ENCODE results near the gene MITF.

GRCh38 chr3:69784954-69785514 is 45.8 kb downstream of the MITF start:
- TF ChIP-seq YY1 (IDR thresholded peaks at IDR 0.05; ENCODE audit: extremely low read depth, insufficient replicate concordance, low read depth, low read length) (no peak), POLR2A (IDR thresholded peaks at IDR 0.05; ENCODE audit: borderline replicate concordance, extremely low read depth, insufficient read depth, insufficient read length) (no peak), TCF7L2 (IDR thresholded peaks at IDR 0.05; ENCODE audit: borderline replicate concordance, extremely low read depth, insufficient read depth, insufficient read length) (no peak), EZH2phosphoT487 (IDR thresholded peaks at IDR 0.05; ENCODE audit: borderline replicate concordance) (no peak)
- TF ChIP-seq, protein P1, sequence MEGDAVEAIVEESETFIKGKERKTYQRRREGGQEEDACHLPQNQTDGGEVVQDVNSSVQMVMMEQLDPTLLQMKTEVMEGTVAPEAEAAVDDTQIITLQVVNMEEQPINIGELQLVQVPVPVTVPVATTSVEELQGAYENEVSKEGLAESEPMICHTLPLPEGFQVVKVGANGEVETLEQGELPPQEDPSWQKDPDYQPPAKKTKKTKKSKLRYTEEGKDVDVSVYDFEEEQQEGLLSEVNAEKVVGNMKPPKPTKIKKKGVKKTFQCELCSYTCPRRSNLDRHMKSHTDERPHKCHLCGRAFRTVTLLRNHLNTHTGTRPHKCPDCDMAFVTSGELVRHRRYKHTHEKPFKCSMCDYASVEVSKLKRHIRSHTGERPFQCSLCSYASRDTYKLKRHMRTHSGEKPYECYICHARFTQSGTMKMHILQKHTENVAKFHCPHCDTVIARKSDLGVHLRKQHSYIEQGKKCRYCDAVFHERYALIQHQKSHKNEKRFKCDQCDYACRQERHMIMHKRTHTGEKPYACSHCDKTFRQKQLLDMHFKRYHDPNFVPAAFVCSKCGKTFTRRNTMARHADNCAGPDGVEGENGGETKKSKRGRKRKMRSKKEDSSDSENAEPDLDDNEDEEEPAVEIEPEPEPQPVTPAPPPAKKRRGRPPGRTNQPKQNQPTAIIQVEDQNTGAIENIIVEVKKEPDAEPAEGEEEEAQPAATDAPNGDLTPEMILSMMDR (IDR thresholded peaks at IDR 0.05 in 2 of 3, conservative IDR thresholded peaks at IDR 0.05 in 1 of 3; ENCODE audit: borderline replicate concordance in 1 of 3, insufficient read depth in 1 of 3, low read depth in 2 of 3, low read length in 2 of 3) = no peak
- TF ChIP-seq, protein P2, sequence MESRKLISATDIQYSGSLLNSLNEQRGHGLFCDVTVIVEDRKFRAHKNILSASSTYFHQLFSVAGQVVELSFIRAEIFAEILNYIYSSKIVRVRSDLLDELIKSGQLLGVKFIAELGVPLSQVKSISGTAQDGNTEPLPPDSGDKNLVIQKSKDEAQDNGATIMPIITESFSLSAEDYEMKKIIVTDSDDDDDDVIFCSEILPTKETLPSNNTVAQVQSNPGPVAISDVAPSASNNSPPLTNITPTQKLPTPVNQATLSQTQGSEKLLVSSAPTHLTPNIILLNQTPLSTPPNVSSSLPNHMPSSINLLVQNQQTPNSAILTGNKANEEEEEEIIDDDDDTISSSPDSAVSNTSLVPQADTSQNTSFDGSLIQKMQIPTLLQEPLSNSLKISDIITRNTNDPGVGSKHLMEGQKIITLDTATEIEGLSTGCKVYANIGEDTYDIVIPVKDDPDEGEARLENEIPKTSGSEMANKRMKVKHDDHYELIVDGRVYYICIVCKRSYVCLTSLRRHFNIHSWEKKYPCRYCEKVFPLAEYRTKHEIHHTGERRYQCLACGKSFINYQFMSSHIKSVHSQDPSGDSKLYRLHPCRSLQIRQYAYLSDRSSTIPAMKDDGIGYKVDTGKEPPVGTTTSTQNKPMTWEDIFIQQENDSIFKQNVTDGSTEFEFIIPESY (IDR thresholded peaks at IDR 0.05; ENCODE audit: extremely low read depth, insufficient replicate concordance, low read length) = no peak

Data from HCT116 (cell line).